Measurements from ENCODE around the gene PPP2R5E. TPM values are rescaled to one million over a fixed set of nuclear protein-coding genes. Genes with fewer than 3 reads are reported as not detected.

Gene PPP2R5E
- total and polyA plus RNA-seq, 2 donors (not counting 1 experiment from before 2014, with no cell fraction given) = 18.5 to 38.8 TPM

DNA sequence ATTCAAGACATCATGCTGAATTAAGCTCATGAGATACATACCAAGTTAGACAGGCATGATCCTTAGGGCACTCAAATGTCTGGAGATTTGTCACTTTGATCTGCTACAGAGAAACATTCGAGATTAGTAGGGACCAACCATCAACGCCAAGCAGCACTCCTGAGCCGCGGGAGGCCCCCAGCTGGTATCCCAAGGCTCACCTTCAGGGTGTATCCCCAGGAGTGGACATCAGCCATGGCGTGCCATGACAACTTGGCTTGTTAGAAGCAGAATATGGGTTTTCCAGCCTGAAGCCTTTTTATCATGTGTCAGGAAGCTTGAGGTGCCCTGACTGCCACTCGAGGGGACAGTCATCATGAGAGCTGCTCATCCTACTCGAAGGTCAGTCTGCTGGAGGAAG lies 185.3 kb downstream of the PPP2R5E start:
- no peak overlapping the region for H3K4me3 ChIP-seq (replicated peaks in 1 of 4; ENCODE audit: control extremely low read depth in 1 of 4, insufficient read depth in 1 of 4, low read depth in 3 of 4, low read length in 4 of 4)
- TF ChIP-seq EZH2 (IDR thresholded peaks at IDR 0.05; ENCODE audit: low read length, missing control alignments) = no peak
- TF ChIP-seq CTCF (conservative IDR thresholded peaks at IDR 0.05 in 1 of 2, IDR thresholded peaks at IDR 0.05 in 1 of 2; ENCODE audit: low read depth in 1 of 2, low read length in 2 of 2) = no peak
- no peak for DNase-seq (ENCODE audit: low read depth in 2 of 2)
- no peaks in the 10 kb centered on the region for H3K36me3 ChIP-seq (ENCODE audit: control insufficient read depth, insufficient read depth, low read length)
- H3K9me3 ChIP-seq (ENCODE audit: control insufficient read depth, insufficient read depth, low read depth, low read length) = no peaks in the 10 kb centered on the region
- H3K27me3 ChIP-seq (ENCODE audit: control insufficient read depth, insufficient read depth, low read length) = no peaks in the 10 kb centered on the region
- H3K27ac ChIP-seq (ENCODE audit: insufficient read depth, low read length) = no peak overlapping the region
- no peaks in the 10 kb centered on the region for H3K79me2 ChIP-seq (ENCODE audit: control insufficient read depth, insufficient read depth, low read length)
- H3K4me1 ChIP-seq (ENCODE audit: control insufficient read depth, extremely low read depth, insufficient read depth, low read length) = no peaks in the 10 kb centered on the region
- no peak overlapping the region for H2AFZ ChIP-seq (ENCODE audit: low read length)
- no peak overlapping the region for H3K9ac ChIP-seq (ENCODE audit: insufficient read depth, low read length)
- H4K20me1 ChIP-seq (ENCODE audit: control insufficient read depth, extremely low read depth, insufficient read depth, low read length) = no peaks in the 10 kb centered on the region
- no peak overlapping the region for H3K4me2 ChIP-seq (ENCODE audit: extremely low read depth, insufficient read depth, low read length)

DNA sequence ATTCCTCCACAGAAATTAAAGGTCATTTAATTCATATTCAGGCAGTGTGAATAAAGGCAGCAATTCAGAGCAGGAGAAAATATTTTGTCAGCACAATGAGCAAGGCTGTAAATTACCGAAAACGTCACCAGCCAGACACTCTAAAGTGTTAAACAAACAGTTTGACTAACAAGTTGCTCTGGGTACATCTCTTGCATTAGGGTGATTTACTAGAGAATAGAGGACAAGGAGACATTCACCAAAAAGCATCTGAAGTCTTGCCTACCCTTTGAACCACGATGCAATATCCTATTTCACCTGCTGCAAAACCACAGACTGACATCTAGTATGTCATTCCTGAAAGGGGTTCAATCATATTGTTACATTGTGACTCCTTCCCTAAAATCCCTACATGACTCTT lies 197.4 kb downstream of the PPP2R5E start:
- H3K9me3 ChIP-seq (ENCODE audit: control insufficient read depth, insufficient read depth, low read depth, low read length) = no peaks in the 10 kb centered on the region
- no peaks in the 10 kb centered on the region for H3K36me3 ChIP-seq (ENCODE audit: control insufficient read depth, insufficient read depth, low read length)
- no peak overlapping the region for H3K27ac ChIP-seq (ENCODE audit: insufficient read depth, low read length)
- H3K4me3 ChIP-seq (replicated peaks in 1 of 4; ENCODE audit: control extremely low read depth in 1 of 4, insufficient read depth in 1 of 4, low read depth in 3 of 4, low read length in 4 of 4) = no peak overlapping the region
- H4K20me1 ChIP-seq (ENCODE audit: control insufficient read depth, extremely low read depth, insufficient read depth, low read length) = no peaks in the 10 kb centered on the region
- DNase-seq (ENCODE audit: low read depth in 2 of 2) = no peak
- no peak overlapping the region for H3K4me2 ChIP-seq (ENCODE audit: extremely low read depth, insufficient read depth, low read length)
- H3K27me3 ChIP-seq (ENCODE audit: control insufficient read depth, insufficient read depth, low read length) = no peaks in the 10 kb centered on the region
- H3K9ac ChIP-seq (ENCODE audit: insufficient read depth, low read length) = no peak overlapping the region
- no peak overlapping the region for H2AFZ ChIP-seq (ENCODE audit: low read length)
- no peaks in the 10 kb centered on the region for H3K79me2 ChIP-seq (ENCODE audit: control insufficient read depth, insufficient read depth, low read length)
- no peaks in the 10 kb centered on the region for H3K4me1 ChIP-seq (ENCODE audit: control insufficient read depth, extremely low read depth, insufficient read depth, low read length)
- TF ChIP-seq CTCF (conservative IDR thresholded peaks at IDR 0.05 in 1 of 2, IDR thresholded peaks at IDR 0.05 in 1 of 2; ENCODE audit: low read depth in 1 of 2, low read length in 2 of 2) (no peak), EZH2 (IDR thresholded peaks at IDR 0.05; ENCODE audit: low read length, missing control alignments) (no peak)

GRCh38 chr14:63344336-63344735 lies 198.8 kb downstream of the PPP2R5E start:
- DNase-seq (ENCODE audit: low read depth in 2 of 2) = no peak
- H3K9me3 ChIP-seq (ENCODE audit: control insufficient read depth, insufficient read depth, low read depth, low read length) = no peaks in the 10 kb centered on the region
- H3K27ac ChIP-seq (ENCODE audit: insufficient read depth, low read length) = no peak overlapping the region
- no peak overlapping the region for H3K9ac ChIP-seq (ENCODE audit: insufficient read depth, low read length)
- no peaks in the 10 kb centered on the region for H3K36me3 ChIP-seq (ENCODE audit: control insufficient read depth, insufficient read depth, low read length)
- no peaks in the 10 kb centered on the region for H4K20me1 ChIP-seq (ENCODE audit: control insufficient read depth, extremely low read depth, insufficient read depth, low read length)
- H3K4me2 ChIP-seq (ENCODE audit: extremely low read depth, insufficient read depth, low read length) = no peak overlapping the region
- no peaks in the 10 kb centered on the region for H3K79me2 ChIP-seq (ENCODE audit: control insufficient read depth, insufficient read depth, low read length)
- H3K4me1 ChIP-seq (ENCODE audit: control insufficient read depth, extremely low read depth, insufficient read depth, low read length) = no peaks in the 10 kb centered on the region
- H3K27me3 ChIP-seq (ENCODE audit: control insufficient read depth, insufficient read depth, low read length) = no peaks in the 10 kb centered on the region
- no peak for TF ChIP-seq CTCF (conservative IDR thresholded peaks at IDR 0.05 in 1 of 2, IDR thresholded peaks at IDR 0.05 in 1 of 2; ENCODE audit: low read depth in 1 of 2, low read length in 2 of 2)
- TF ChIP-seq EZH2 (IDR thresholded peaks at IDR 0.05; ENCODE audit: low read length, missing control alignments) = no peak
- H2AFZ ChIP-seq (ENCODE audit: low read length) = no peak overlapping the region
- no peak overlapping the region for H3K4me3 ChIP-seq (replicated peaks in 1 of 4; ENCODE audit: control extremely low read depth in 1 of 4, insufficient read depth in 1 of 4, low read depth in 3 of 4, low read length in 4 of 4)
